ENCODE results near the gene MRC2. TPM values are rescaled to one million over a fixed set of nuclear protein-coding genes. Genes with fewer than 3 reads are reported as not detected.
A peak's percentile ranks its signal among the peaks of the same experiment; 100 is the strongest.

The MRC2 gene
- total and polyA plus RNA-seq, 2 of the 13 experiments (the other 11 are each of a cell fraction or from before 2014, with no cell fraction given): not detected

DNA sequence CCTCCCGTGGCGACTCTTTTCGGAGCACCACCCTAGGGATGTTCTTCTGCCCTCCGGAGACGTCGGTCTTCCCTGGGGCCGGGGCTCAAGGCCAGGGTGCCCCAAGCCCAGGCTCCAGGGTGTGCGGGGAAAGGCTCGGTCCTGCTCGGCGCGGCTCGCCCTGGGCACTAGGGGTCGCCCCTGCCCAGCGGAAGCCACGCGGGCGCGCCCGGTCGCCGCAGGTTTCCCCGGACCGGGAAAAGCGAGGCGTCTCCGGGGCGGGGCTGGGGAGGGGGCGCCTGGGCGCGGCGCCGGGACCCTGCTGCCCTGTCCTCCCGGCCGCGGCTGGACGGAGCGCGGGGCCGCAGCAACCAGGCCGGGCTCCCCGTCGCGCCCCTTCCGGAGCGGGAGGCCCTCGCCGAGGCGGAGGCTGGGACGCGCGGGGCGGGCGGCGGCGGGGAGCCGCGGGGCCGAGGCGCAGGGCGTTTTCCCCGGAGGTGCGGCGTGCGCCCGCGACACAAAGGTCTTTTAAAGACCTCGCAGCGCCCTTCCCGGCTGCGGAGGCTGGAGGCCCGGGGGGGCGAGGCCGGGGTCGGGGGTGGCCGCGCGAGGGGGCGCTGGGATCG lies 76.4 kb downstream of the MRC2 start:
- WGBS (ENCODE audit: low lambda C conversion rate): 0% methylated on average over 3 of the region's 80 CpGs
- Histone ChIP-seq H2AFZ (ENCODE audit: low read length) (no peak overlapping the region), H3K4me1 (ENCODE audit: insufficient read depth, low read length) (peaks cover 11% of the 10 kb centered on the region; the same call in 1 of the 2 replicates), H3K9ac (ENCODE audit: insufficient read depth, low read depth, low read length) (no peak overlapping the region), H3K79me2 (ENCODE audit: insufficient read depth, low read length) (no peaks in the 10 kb centered on the region), H3K9me3 (ENCODE audit: low read length) (no peaks in the 10 kb centered on the region), H3K4me3 (replicated peaks in 1 of 3; ENCODE audit: insufficient read depth in 1 of 3, low read depth in 2 of 3, low read length in 3 of 3) (peak overlapping the region in 2 of 3 experiments; percentile 40 to 70; a peak in 3 of 6 replicates), H4K20me1 (ENCODE audit: insufficient read depth, low read length) (no peaks in the 10 kb centered on the region), H3K36me3 (replicated peaks in 1 of 2; ENCODE audit: control insufficient read depth in 1 of 2, insufficient read depth in 2 of 2, low read length in 2 of 2) (no peaks in the 10 kb centered on the region), H3K4me2 (ENCODE audit: low read depth, low read length) (peak overlapping the region; percentile 67), H3K27me3 (ENCODE audit: control insufficient read depth in 1 of 2, insufficient read depth in 2 of 2, low read length in 2 of 2) (peaks cover 21 to 69% of the 10 kb centered on the region in 2 experiments), H3K27ac (ENCODE audit: extremely low read length, insufficient read depth, low read length) (no peak overlapping the region)
- ChIA-PET CTCF (ENCODE audit: low intra/inter-chr PET ratio, low total read pairs) (interaction anchor here (1.5 to 5.3 kb wide), 2 partner anchors 265 to 702 kb away, joined by 11 to 78 read pairs; no protein-coding TSS in a partner anchor), POLR2A (no interaction called here)
- in situ Hi-C loops (cut with HindIII; ENCODE audit: extremely low pct_ligation_motif_present, low pct_unique_long_range_greater_than_20kb) (loop anchor here (5.0 kb wide), 1 partner anchor 263 kb away; the partner anchor contains the start of gene TANC2), intact Hi-C loops (cut with micrococcal nuclease; ENCODE audit: unreplicated experiment) (loop anchor here (1.0 kb wide), 1 partner anchor 264 kb away; no protein-coding TSS in a partner anchor)
- ATAC-seq: peak; percentile 95
- no peak for DNase-seq (ENCODE audit: low spot score)
- FAIRE-seq: peak; percentile 23
- BruUV-seq (replicated peaks): no TSS peak
- TF ChIP-seq, protein P1, sequence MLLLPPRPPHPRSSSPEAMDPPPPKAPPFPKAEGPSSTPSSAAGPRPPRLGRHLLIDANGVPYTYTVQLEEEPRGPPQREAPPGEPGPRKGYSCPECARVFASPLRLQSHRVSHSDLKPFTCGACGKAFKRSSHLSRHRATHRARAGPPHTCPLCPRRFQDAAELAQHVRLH (CRISPR knock-in tag; IDR thresholded peaks at IDR 0.05; ENCODE audit: borderline replicate concordance, low read depth): peak; percentile 62; the same call in 1 of the 2 replicates
- TF ChIP-seq PAX8 (CRISPR knock-in tag; IDR thresholded peaks at IDR 0.05; ENCODE audit: borderline replicate concordance) (0 out of 2 replicates have a peak, but pooled peaks have one; percentile 51), ZNF776 (CRISPR knock-in tag; IDR thresholded peaks at IDR 0.05) (no peak), NCOA1 (CRISPR knock-in tag; IDR thresholded peaks at IDR 0.05) (no peak), TMF1 (CRISPR knock-in tag; IDR thresholded peaks at IDR 0.05; ENCODE audit: low read depth) (0 out of 2 replicates have a peak, but pooled peaks have one; percentile 59), ZNF382 (CRISPR knock-in tag; IDR thresholded peaks at IDR 0.05; ENCODE audit: borderline replicate concordance) (no peak), ZNF124 (CRISPR knock-in tag; IDR thresholded peaks at IDR 0.05) (peak; percentile 83; the same call in 1 of the 2 replicates), ZNF720 (CRISPR knock-in tag; IDR thresholded peaks at IDR 0.05) (no peak), TBL1XR1 (IDR thresholded peaks at IDR 0.05; ENCODE audit: borderline replicate concordance, low read length, partially characterized antibody) (no peak), ZNF253 (CRISPR knock-in tag; IDR thresholded peaks at IDR 0.05; ENCODE audit: borderline replicate concordance) (no peak)
- TF ChIP-seq, protein P2, sequence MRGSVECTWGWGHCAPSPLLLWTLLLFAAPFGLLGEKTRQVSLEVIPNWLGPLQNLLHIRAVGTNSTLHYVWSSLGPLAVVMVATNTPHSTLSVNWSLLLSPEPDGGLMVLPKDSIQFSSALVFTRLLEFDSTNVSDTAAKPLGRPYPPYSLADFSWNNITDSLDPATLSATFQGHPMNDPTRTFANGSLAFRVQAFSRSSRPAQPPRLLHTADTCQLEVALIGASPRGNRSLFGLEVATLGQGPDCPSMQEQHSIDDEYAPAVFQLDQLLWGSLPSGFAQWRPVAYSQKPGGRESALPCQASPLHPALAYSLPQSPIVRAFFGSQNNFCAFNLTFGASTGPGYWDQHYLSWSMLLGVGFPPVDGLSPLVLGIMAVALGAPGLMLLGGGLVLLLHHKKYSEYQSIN (CRISPR knock-in tag; IDR thresholded peaks at IDR 0.05; ENCODE audit: borderline replicate concordance): no peak
- TF ChIP-seq, protein P3, sequence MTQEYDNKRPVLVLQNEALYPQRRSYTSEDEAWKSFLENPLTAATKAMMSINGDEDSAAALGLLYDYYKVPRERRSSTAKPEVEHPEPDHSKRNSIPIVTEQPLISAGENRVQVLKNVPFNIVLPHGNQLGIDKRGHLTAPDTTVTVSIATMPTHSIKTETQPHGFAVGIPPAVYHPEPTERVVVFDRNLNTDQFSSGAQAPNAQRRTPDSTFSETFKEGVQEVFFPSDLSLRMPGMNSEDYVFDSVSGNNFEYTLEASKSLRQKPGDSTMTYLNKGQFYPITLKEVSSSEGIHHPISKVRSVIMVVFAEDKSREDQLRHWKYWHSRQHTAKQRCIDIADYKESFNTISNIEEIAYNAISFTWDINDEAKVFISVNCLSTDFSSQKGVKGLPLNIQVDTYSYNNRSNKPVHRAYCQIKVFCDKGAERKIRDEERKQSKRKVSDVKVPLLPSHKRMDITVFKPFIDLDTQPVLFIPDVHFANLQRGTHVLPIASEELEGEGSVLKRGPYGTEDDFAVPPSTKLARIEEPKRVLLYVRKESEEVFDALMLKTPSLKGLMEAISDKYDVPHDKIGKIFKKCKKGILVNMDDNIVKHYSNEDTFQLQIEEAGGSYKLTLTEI (CRISPR knock-in tag; conservative IDR thresholded peaks at IDR 0.05): no peak
- TF ChIP-seq, protein P4, sequence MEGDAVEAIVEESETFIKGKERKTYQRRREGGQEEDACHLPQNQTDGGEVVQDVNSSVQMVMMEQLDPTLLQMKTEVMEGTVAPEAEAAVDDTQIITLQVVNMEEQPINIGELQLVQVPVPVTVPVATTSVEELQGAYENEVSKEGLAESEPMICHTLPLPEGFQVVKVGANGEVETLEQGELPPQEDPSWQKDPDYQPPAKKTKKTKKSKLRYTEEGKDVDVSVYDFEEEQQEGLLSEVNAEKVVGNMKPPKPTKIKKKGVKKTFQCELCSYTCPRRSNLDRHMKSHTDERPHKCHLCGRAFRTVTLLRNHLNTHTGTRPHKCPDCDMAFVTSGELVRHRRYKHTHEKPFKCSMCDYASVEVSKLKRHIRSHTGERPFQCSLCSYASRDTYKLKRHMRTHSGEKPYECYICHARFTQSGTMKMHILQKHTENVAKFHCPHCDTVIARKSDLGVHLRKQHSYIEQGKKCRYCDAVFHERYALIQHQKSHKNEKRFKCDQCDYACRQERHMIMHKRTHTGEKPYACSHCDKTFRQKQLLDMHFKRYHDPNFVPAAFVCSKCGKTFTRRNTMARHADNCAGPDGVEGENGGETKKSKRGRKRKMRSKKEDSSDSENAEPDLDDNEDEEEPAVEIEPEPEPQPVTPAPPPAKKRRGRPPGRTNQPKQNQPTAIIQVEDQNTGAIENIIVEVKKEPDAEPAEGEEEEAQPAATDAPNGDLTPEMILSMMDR (CRISPR knock-in tag; IDR thresholded peaks at IDR 0.05): peak; percentile 93
- TF ChIP-seq, protein P5, sequence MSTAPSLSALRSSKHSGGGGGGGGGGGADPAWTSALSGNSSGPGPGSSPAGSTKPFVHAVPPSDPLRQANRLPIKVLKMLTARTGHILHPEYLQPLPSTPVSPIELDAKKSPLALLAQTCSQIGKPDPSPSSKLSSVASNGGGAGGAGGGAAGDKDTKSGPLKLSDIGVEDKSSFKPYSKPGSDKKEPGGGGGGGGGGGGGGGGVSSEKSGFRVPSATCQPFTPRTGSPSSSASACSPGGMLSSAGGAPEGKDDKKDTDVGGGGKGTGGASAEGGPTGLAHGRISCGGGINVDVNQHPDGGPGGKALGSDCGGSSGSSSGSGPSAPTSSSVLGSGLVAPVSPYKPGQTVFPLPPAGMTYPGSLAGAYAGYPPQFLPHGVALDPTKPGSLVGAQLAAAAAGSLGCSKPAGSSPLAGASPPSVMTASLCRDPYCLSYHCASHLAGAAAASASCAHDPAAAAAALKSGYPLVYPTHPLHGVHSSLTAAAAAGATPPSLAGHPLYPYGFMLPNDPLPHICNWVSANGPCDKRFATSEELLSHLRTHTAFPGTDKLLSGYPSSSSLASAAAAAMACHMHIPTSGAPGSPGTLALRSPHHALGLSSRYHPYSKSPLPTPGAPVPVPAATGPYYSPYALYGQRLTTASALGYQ (CRISPR knock-in tag; IDR thresholded peaks at IDR 0.05): no peak
- TF ChIP-seq, protein P6, sequence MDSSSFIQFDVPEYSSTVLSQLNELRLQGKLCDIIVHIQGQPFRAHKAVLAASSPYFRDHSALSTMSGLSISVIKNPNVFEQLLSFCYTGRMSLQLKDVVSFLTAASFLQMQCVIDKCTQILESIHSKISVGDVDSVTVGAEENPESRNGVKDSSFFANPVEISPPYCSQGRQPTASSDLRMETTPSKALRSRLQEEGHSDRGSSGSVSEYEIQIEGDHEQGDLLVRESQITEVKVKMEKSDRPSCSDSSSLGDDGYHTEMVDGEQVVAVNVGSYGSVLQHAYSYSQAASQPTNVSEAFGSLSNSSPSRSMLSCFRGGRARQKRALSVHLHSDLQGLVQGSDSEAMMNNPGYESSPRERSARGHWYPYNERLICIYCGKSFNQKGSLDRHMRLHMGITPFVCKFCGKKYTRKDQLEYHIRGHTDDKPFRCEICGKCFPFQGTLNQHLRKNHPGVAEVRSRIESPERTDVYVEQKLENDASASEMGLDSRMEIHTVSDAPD (CRISPR knock-in tag; IDR thresholded peaks at IDR 0.05): no peak

Measured in HepG2 (cell line).